CD14-positive monocyte (primary cell): ENCODE data around the gene RBL2. TPM values are rescaled to one million over a fixed set of nuclear protein-coding genes. Genes with fewer than 3 reads are reported as not detected.

Source experiments
- DNase-seq, 3 donors: peaks; one replicate each; pipeline ENCODE4 v3.0.0-alpha.2; 2011 to 2022
- H2AFZ ChIP-seq: 2 replicates; pipeline ENCODE4 v1.6.0; 2012; ENCODE audit warnings: mild to moderate bottlenecking, low read depth, low read length, inconsistent platforms; ENCODE audit not compliant: insufficient read depth, poor library complexity, severe bottlenecking
- H3K27ac ChIP-seq, 2 donors: 1 replicate in 1 of 2; 2 replicates in 1 of 2; pipeline ENCODE4 v1.5.1; 2012 to 2013; ENCODE audit warnings: low read length in 2 of 2, control low read depth in 1 of 2, inconsistent platforms in 1 of 2, low read depth in 1 of 2, mild to moderate bottlenecking in 1 of 2
- H3K27me3 ChIP-seq, 2 donors: one replicate each; pipeline versions ENCODE4 v1.6.0 to v1.6.1; 2011 to 2013; ENCODE audit warnings: low read length in 2 of 2; ENCODE audit not compliant: control insufficient read depth in 2 of 2, insufficient read depth in 2 of 2
- H3K36me3 ChIP-seq, 2 donors: replicated peaks in 1 of 2; 1 replicate in 1 of 2; 2 replicates in 1 of 2; pipeline versions ENCODE4 v1.5.1 to v1.6.1; 2012 to 2013; ENCODE audit warnings: low read length in 2 of 2, control low read depth in 1 of 2, inconsistent platforms in 1 of 2, mild to moderate bottlenecking in 1 of 2; ENCODE audit not compliant: insufficient read depth in 2 of 2, control insufficient read depth in 1 of 2
- H3K4me1 ChIP-seq, 2 donors: 1 replicate in 1 of 2; 2 replicates in 1 of 2; pipeline versions ENCODE4 v1.5.1 to v1.6.1; 2012 to 2013; ENCODE audit warnings: low read length in 2 of 2, control low read depth in 1 of 2, inconsistent platforms in 1 of 2, mild to moderate bottlenecking in 1 of 2, moderate library complexity in 1 of 2; ENCODE audit not compliant: insufficient read depth in 2 of 2, control insufficient read depth in 1 of 2
- H3K4me2 ChIP-seq: replicated peaks from 2 replicates; pipeline ENCODE3; 2012; ENCODE audit warnings: low read length, moderate library complexity, mild to moderate bottlenecking; ENCODE audit not compliant: poor library complexity, severe bottlenecking; ENCODE audit errors: extremely low read depth
- H3K4me3 ChIP-seq, 3 experiments: fragments of 200-600 bp in 1 of 3; sonication (generic) in 1 of 3; replicated peaks in 1 of 3; 1 replicate in 2 of 3; 2 replicates in 1 of 3; pipeline ENCODE4 v1.5.1; 2011 to 2013; ENCODE audit warnings: low read length in 3 of 3, mild to moderate bottlenecking in 3 of 3, control low read depth in 2 of 3, low read depth in 2 of 3, inconsistent platforms in 1 of 3, moderate library complexity in 1 of 3
- H3K79me2 ChIP-seq: 2 replicates; pipeline ENCODE4 v1.6.0; 2012; ENCODE audit warnings: mild to moderate bottlenecking, control low read depth, inconsistent platforms, low read length, moderate library complexity; ENCODE audit not compliant: insufficient read depth
- H3K9ac ChIP-seq: 2 replicates; pipeline ENCODE4 v1.6.0; 2017; ENCODE audit warnings: low read length, mild to moderate bottlenecking; ENCODE audit not compliant: insufficient read depth, poor library complexity, severe bottlenecking
- H3K9me3 ChIP-seq, 2 donors: replicated peaks in 1 of 2; 1 replicate in 1 of 2; 2 replicates in 1 of 2; pipeline versions ENCODE4 v1.5.1 to v1.6.1; 2012 to 2013; ENCODE audit warnings: low read length in 2 of 2, control low read depth in 1 of 2; ENCODE audit not compliant: control insufficient read depth in 1 of 2, insufficient read depth in 1 of 2
- H4K20me1 ChIP-seq: 2 replicates; pipeline ENCODE4 v1.6.0; 2012; ENCODE audit warnings: mild to moderate bottlenecking, low read length, control low read depth, moderate library complexity; ENCODE audit not compliant: insufficient read depth
- H3K27ac Mint-ChIP-seq, 7 donors: one replicate each; pipeline ENCODE4 v1.8.0; 2020; ENCODE audit warnings: mild to moderate bottlenecking in 7 of 7, mixed read lengths in 7 of 7, moderate library complexity in 6 of 7, inconsistent platforms in 2 of 7
- H3K27me3 Mint-ChIP-seq, 3 donors: one replicate each; pipeline ENCODE4 v1.8.0; 2021 to 2022; ENCODE audit warnings: low read depth in 3 of 3, mild to moderate bottlenecking in 3 of 3, mixed read lengths in 3 of 3, moderate library complexity in 3 of 3, inconsistent platforms in 1 of 3
- H3K36me3 Mint-ChIP-seq, 2 donors: one replicate each; pipeline ENCODE4 v1.8.0; 2020; ENCODE audit warnings: mixed read lengths in 2 of 2, inconsistent platforms in 1 of 2, mild to moderate bottlenecking in 1 of 2
- H3K4me1 Mint-ChIP-seq: one replicate; pipeline ENCODE4 v1.8.0; 2020; ENCODE audit warnings: mild to moderate bottlenecking, mixed read lengths
- H3K4me3 Mint-ChIP-seq, 2 donors: one replicate each; pipeline ENCODE4 v1.8.0; 2020; ENCODE audit warnings: mild to moderate bottlenecking in 2 of 2, mixed read lengths in 2 of 2, moderate library complexity in 1 of 2
- H3K9me3 Mint-ChIP-seq, 7 donors: one replicate each; pipeline ENCODE4 v1.8.0; 2020 to 2022; ENCODE audit warnings: mixed read lengths in 7 of 7, mild to moderate bottlenecking in 6 of 7, moderate library complexity in 6 of 7, inconsistent platforms in 2 of 7
- WGBS: methylation state at CpG from one replicate; pipeline ENCODE4 v1.1.5; 2013; ENCODE audit warnings: missing lambda C conversion rate; ENCODE audit not compliant: insufficient coverage; 5-methylcytosine and 5-hydroxymethylcytosine counted together
- intact Hi-C, 2 donors: fragments of 100-400 bp; cut with micrococcal nuclease; formaldehyde crosslinking; loops; one replicate each; pipeline versions ENCODE4 v1.15.0 to v1.15.1; 2023
- polyA plus RNA-seq, 3 donors: library from polyadenylated mRNA; depleted of rRNA in 1 of 3; unstranded in 2 of 3; stranded (reverse) in 1 of 3; fragments of 300-500 nt in 2 of 3; fragments of >200 nt in 1 of 3; fragmentation: Illumina TruSeq in 2 of 3; gene quantifications; 1 replicate in 2 of 3; 2 replicates in 1 of 3; pipeline ENCODE4 v1.2.3, GENCODE V29; 2012 to 2021
- TF ChIP-seq, protein P1 (sequence below): fragments of 200-600 bp; IDR thresholded peaks from one replicate; pipeline ENCODE4 v1.8.0; 2022; ENCODE audit warnings: antibody characterized with exemption, mild to moderate bottlenecking

Gene RBL2
- polyA plus RNA-seq, 3 donors = 54.3 to 104 (median 77.7) TPM

DNA sequence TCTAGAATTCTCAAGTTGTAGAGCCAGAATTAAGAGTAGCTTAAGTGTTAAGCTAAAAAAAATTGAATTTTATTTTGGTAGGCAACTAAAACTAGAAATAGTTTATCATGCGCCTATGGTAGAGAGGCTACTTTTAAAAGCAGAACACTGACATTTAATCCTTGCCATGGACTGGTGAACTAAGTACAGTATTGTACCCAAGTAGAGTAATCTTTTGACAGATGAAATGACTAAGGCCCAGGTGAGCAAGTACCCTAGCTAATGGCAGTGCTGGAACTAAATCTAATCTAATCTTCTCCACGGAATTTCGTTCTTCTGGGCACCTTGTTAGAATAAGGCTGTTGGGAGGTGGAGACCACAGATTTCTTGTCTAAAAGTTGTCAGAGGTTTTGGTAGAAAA lies 11.8 kb downstream of the RBL2 start:
- peaks cover 3% of the 10 kb centered on the region for H4K20me1 ChIP-seq
- peaks cover 59 to 87% of the 10 kb centered on the region in 2 donors for H3K36me3 ChIP-seq
- no peaks in the 10 kb centered on the region for H3K79me2 ChIP-seq
- H3K36me3 Mint-ChIP-seq = peaks cover 65 to 87% of the 10 kb centered on the region in 2 donors
- DNase-seq = no peak
- H3K4me3 ChIP-seq = no peak overlapping the region
- no peaks in the 10 kb centered on the region for H3K27me3 ChIP-seq
- H3K27me3 Mint-ChIP-seq = no peaks in the 10 kb centered on the region
- H3K9me3 ChIP-seq = no peaks in the 10 kb centered on the region
- no peak overlapping the region for H2AFZ ChIP-seq
- H3K4me2 ChIP-seq = no peak overlapping the region
- H3K4me3 Mint-ChIP-seq = no peak overlapping the region
- no peak overlapping the region for H3K27ac Mint-ChIP-seq
- no peak overlapping the region for H3K9ac ChIP-seq
- intact Hi-C loops = no loop called here
- H3K27ac ChIP-seq = no peak overlapping the region
- WGBS = no CpG with 5 or more reads among the region's 3 CpGs
- no peaks in the 10 kb centered on the region for H3K9me3 Mint-ChIP-seq
- H3K4me1 ChIP-seq = no peaks in the 10 kb centered on the region
- H3K4me1 Mint-ChIP-seq = no peaks in the 10 kb centered on the region
- TF ChIP-seq, protein P1, sequence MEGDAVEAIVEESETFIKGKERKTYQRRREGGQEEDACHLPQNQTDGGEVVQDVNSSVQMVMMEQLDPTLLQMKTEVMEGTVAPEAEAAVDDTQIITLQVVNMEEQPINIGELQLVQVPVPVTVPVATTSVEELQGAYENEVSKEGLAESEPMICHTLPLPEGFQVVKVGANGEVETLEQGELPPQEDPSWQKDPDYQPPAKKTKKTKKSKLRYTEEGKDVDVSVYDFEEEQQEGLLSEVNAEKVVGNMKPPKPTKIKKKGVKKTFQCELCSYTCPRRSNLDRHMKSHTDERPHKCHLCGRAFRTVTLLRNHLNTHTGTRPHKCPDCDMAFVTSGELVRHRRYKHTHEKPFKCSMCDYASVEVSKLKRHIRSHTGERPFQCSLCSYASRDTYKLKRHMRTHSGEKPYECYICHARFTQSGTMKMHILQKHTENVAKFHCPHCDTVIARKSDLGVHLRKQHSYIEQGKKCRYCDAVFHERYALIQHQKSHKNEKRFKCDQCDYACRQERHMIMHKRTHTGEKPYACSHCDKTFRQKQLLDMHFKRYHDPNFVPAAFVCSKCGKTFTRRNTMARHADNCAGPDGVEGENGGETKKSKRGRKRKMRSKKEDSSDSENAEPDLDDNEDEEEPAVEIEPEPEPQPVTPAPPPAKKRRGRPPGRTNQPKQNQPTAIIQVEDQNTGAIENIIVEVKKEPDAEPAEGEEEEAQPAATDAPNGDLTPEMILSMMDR = no peak

DNA sequence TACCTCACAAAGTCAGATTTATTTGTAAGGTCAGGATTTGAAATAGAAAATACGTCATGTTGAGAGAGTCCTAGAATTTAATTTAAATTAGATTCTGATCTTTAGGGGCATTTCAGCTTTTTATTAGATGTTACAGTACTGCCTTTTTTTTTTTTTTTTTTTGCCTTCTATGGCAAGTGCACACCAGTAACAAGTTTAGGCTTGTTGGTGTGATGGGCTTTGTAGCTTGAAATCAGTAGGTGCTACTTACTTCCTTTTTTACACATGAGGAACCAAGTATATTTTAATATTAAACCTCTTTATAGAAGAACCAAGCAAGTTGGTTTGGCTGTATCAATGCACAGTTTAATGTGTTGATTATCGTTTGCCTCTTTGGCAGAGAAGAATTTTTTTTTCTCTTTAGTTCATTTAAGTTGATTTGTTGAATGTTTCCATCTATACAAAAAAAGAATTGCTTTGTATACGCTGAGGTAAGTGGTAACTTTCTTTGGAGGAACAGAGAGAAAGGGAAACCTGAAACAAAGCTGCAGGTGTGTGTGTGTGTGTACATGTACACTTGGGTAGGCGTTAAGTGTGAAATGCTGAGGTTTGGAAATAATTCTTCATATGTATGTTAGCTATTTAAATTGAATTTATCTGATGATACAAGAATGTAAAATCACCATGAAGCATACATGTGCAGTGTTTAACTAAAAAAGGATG lies 15.7 kb downstream of the RBL2 start:
- Histone ChIP-seq H2AFZ (no peak overlapping the region), H4K20me1 (no peaks in the 10 kb centered on the region), H3K4me3 (no peak overlapping the region), H3K36me3 (peaks cover 69 to 96% of the 10 kb centered on the region in 2 donors), H3K4me1 (no peaks in the 10 kb centered on the region), H3K9ac (no peak overlapping the region), H3K27ac (no peak overlapping the region), H3K79me2 (no peaks in the 10 kb centered on the region), H3K27me3 (no peaks in the 10 kb centered on the region), H3K4me2 (no peak overlapping the region), H3K9me3 (no peaks in the 10 kb centered on the region)
- H3K4me1 Mint-ChIP-seq = no peaks in the 10 kb centered on the region
- H3K4me3 Mint-ChIP-seq = no peak overlapping the region
- no peaks in the 10 kb centered on the region for H3K27me3 Mint-ChIP-seq
- H3K27ac Mint-ChIP-seq = no peak overlapping the region
- DNase-seq = no peak
- TF ChIP-seq, protein P1 = no peak
- H3K9me3 Mint-ChIP-seq = no peaks in the 10 kb centered on the region
- H3K36me3 Mint-ChIP-seq = peaks cover 71 to 88% of the 10 kb centered on the region in 2 donors
- 100% methylated on average over 1 of the region's 4 CpGs for WGBS
- intact Hi-C loops = loop anchor here in 1 of 2 donors (10.0 kb wide), 1 partner anchor 205 kb away; no protein-coding TSS in a partner anchor
